ENCODE results near the gene PAEP.
"Not testable (repeated sequence)": the region's sequence is repeated elsewhere in the genome, so short reads cannot be mapped to it uniquely, and the experiment has no call there.

PAEP gene

GRCh38 chr9:135547756-135548736 lies 13.5 kb upstream of the PAEP start:
- CTCF ChIA-PET = no interaction called here
- no peak for TF ChIP-seq CTCF (IDR thresholded peaks at IDR 0.05; ENCODE audit: insufficient read depth, low read length, missing control alignments)
- no peak for DNase-seq (ENCODE audit: low read depth, low spot score)
- POLR2A ChIA-PET = no interaction called here
- H3K4me3 ChIP-seq (ENCODE audit: low read depth, low read length) = no peak overlapping the region

GRCh38 chr9:135549478-135550343 lies 11.8 kb upstream of the PAEP start:
- POLR2A ChIA-PET; DNase-seq (ENCODE audit: low read depth, low spot score); CTCF ChIA-PET: not testable (repeated sequence)

GRCh38 chr9:135550344-135550918 lies 11.1 kb upstream of the PAEP start:
- ChIA-PET CTCF (no interaction called here), POLR2A (no interaction called here)
- no peak for TF ChIP-seq CTCF (IDR thresholded peaks at IDR 0.05; ENCODE audit: insufficient read depth, low read length, missing control alignments)
- H3K4me3 ChIP-seq (ENCODE audit: low read depth, low read length) = no peak overlapping the region
- no peak for DNase-seq (ENCODE audit: low read depth, low spot score)

More at GRCh38 chr9:135549478-135550343, 11.8 kb upstream of the PAEP start:
- not testable (repeated sequence) for H3K4me3 ChIP-seq (ENCODE audit: low read depth, low read length)

GRCh38 chr9:135551031-135551430 lies 10.5 kb upstream of the PAEP start:
- DNase-seq (ENCODE audit: low read depth, low spot score) = no peak
- no peak for TF ChIP-seq CTCF (IDR thresholded peaks at IDR 0.05; ENCODE audit: insufficient read depth, low read length, missing control alignments)
- ChIA-PET CTCF (no interaction called here), POLR2A (no interaction called here)
- H3K4me3 ChIP-seq (ENCODE audit: low read depth, low read length) = no peak overlapping the region

- ChIA-PET POLR2A (no interaction called here), CTCF (no interaction called here)
- no peak for DNase-seq (ENCODE audit: low read depth, low spot score)
- TF ChIP-seq CTCF (IDR thresholded peaks at IDR 0.05; ENCODE audit: insufficient read depth, low read length, missing control alignments) = no peak
- no peak overlapping the region for H3K4me3 ChIP-seq (ENCODE audit: low read depth, low read length)
These were observed 10.1 kb upstream of the PAEP start for GRCh38 chr9:135551456-135551855.

GRCh38 chr9:135552021-135552697 lies 9.4 kb upstream of the PAEP start:
- H3K4me3 ChIP-seq (ENCODE audit: low read depth, low read length) = no peak overlapping the region
- TF ChIP-seq CTCF (IDR thresholded peaks at IDR 0.05; ENCODE audit: insufficient read depth, low read length, missing control alignments) = no peak
- CTCF ChIA-PET = no interaction called here
- DNase-seq (ENCODE audit: low read depth, low spot score) = no peak
- POLR2A ChIA-PET = no interaction called here
